HUES48 (cell line): ENCODE results near the gene NAMPT.

ENCODE experiments used
- H3K27ac ChIP-seq: one replicate; pipeline ENCODE4 v1.7.0; 2013; ENCODE audit warnings: low read depth, low read length, inconsistent platforms
- H3K27me3 ChIP-seq: 2 replicates; pipeline ENCODE4 v1.6.1; 2013; ENCODE audit warnings: mild to moderate bottlenecking, low read length; ENCODE audit not compliant: control insufficient read depth, insufficient read depth
- H3K36me3 ChIP-seq: 2 replicates; pipeline ENCODE4 v1.6.1; 2013; ENCODE audit warnings: low read length; ENCODE audit not compliant: control insufficient read depth, insufficient read depth
- H3K4me1 ChIP-seq: 2 replicates; pipeline ENCODE4 v1.6.1; 2013; ENCODE audit warnings: mild to moderate bottlenecking, low read length; ENCODE audit not compliant: control insufficient read depth, insufficient read depth
- H3K4me3 ChIP-seq: 2 replicates; pipeline ENCODE4 v1.5.1; 2013; ENCODE audit warnings: mild to moderate bottlenecking, low read depth, low read length
- H3K9ac ChIP-seq: 2 replicates; pipeline ENCODE4 v1.6.1; 2013; ENCODE audit warnings: mild to moderate bottlenecking, low read depth, low read length, moderate library complexity
- H3K9me3 ChIP-seq: 2 replicates; pipeline ENCODE4 v1.6.1; 2013; ENCODE audit warnings: low read length; ENCODE audit not compliant: control insufficient read depth, insufficient read depth

NAMPT gene

GRCh38 chr7:106283501-106283830 lies 1.3 kb downstream of the NAMPT start:
- Histone ChIP-seq H3K9me3 (no peaks in the 10 kb centered on the region), H3K27me3 (no peaks in the 10 kb centered on the region), H3K9ac (peak overlapping the region; percentile 85), H3K27ac (no peak overlapping the region), H3K4me3 (peak overlapping the region; percentile 97), H3K36me3 (no peaks in the 10 kb centered on the region), H3K4me1 (peaks cover 24% of the 10 kb centered on the region)

- peaks cover 24% of the 10 kb centered on the region for H3K4me1 ChIP-seq
- H3K27me3 ChIP-seq: no peaks in the 10 kb centered on the region
- peak overlapping the region; percentile 97 for H3K4me3 ChIP-seq
- no peak overlapping the region for H3K9ac ChIP-seq
- H3K9me3 ChIP-seq: no peaks in the 10 kb centered on the region
- H3K27ac ChIP-seq: no peak overlapping the region
- H3K36me3 ChIP-seq: no peaks in the 10 kb centered on the region
Observed at GRCh38 chr7:106282852-106283251, 1.9 kb downstream of the NAMPT start.

DNA sequence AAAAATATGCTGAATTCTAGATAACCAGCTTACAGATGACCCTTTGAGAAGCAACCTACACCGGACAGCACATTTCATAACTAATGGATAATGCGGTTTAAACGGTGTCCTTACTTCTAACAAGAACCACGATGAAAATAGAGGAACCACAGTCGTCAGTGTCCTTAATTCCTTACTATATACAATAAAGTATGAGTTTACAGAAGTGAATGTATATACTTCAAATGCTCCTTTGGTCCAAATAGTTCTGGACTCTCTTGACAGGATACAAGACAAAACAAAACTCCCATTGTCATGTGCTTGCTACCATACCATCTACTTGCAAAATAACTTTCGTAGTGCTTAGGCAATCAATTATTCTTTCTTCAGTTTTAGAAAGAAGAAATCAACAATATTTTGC lies 2.4 kb downstream of the NAMPT start:
- Histone ChIP-seq H3K9ac (no peak overlapping the region), H3K4me1 (peaks cover 24% of the 10 kb centered on the region), H3K4me3 (no peak overlapping the region), H3K27me3 (no peaks in the 10 kb centered on the region), H3K27ac (no peak overlapping the region), H3K9me3 (no peaks in the 10 kb centered on the region), H3K36me3 (no peaks in the 10 kb centered on the region; the same call in 1 of the 2 replicates)

DNA sequence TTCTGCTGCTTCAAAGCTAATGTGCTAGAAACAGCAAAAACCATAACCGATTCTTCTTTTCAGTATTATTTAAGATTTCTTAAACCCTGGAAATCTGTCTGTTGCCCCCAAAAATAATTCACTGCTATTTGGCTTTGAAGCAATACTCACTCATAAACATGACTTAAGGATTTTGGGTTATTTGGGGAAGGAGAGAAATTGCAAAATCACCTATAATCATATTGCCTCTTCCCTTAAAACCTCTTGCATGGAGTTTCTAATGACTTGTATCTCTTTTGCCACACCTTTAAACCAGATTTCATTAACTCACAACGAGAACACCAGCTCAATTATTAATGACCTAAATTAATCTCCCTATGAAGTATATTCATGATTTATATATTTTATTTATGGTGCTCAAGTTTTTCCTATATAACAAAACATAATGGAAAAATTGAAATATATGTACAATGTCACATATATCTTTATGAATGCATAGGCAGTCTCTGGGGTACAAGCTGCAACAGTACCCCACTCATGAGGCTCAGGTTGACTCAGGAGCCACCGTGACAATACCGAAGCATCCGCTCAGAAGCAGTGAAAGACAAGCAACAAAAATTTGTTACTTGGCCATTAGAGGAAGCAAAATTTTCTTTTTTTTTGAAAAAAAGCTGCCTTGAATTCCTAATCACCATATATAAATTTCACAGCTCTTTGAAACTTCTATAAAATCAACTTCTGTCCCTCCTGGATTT lies 3.0 kb downstream of the NAMPT start:
- H3K9ac ChIP-seq: no peak overlapping the region
- H3K9me3 ChIP-seq: no peaks in the 10 kb centered on the region
- no peak overlapping the region for H3K4me3 ChIP-seq
- H3K36me3 ChIP-seq: peaks cover 4% of the 10 kb centered on the region; the same call in 1 of the 2 replicates
- no peaks in the 10 kb centered on the region for H3K27me3 ChIP-seq
- H3K4me1 ChIP-seq: peaks cover 24% of the 10 kb centered on the region
- no peak overlapping the region for H3K27ac ChIP-seq

- H3K27me3 ChIP-seq: no peaks in the 10 kb centered on the region
- H3K9ac ChIP-seq: no peak overlapping the region
- H3K4me1 ChIP-seq: peaks cover 24% of the 10 kb centered on the region
- no peaks in the 10 kb centered on the region for H3K9me3 ChIP-seq
- H3K4me3 ChIP-seq: no peak overlapping the region
- H3K36me3 ChIP-seq: peaks cover 6% of the 10 kb centered on the region
- no peak overlapping the region for H3K27ac ChIP-seq
Observed at GRCh38 chr7:106281127-106281526, 3.7 kb downstream of the NAMPT start.

GRCh38 chr7:106279425-106280197 lies 5.2 kb downstream of the NAMPT start:
- Histone ChIP-seq H3K27me3 (no peaks in the 10 kb centered on the region), H3K9me3 (no peaks in the 10 kb centered on the region), H3K9ac (no peak overlapping the region), H3K4me1 (peaks cover 18% of the 10 kb centered on the region), H3K36me3 (peaks cover 21% of the 10 kb centered on the region), H3K4me3 (no peak overlapping the region), H3K27ac (no peak overlapping the region)

- Histone ChIP-seq H3K27me3 (no peaks in the 10 kb centered on the region), H3K9ac (no peak overlapping the region), H3K9me3 (no peaks in the 10 kb centered on the region), H3K4me3 (no peak overlapping the region), H3K27ac (no peak overlapping the region), H3K4me1 (peaks cover 18% of the 10 kb centered on the region), H3K36me3 (peaks cover 29% of the 10 kb centered on the region)
Observed at GRCh38 chr7:106278695-106279094, 6.1 kb downstream of the NAMPT start.

DNA sequence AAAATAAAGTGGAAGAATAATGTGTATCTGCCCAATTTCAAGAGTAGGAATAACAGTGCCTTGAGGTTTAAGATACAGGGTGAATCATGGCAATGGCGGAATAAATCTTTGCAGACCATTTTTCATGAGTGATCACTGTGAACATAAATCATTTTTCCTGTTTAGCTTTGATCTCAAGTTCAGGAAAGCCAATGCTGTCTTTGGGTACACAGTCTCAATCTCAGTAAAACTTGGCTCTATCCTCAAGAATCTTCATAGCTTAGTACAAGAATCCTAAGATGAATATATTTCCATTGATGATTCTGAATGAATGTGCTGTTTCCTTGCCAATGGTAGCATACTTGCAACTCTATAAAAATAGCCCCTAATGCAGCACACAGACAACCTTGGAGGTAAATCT lies 6.8 kb downstream of the NAMPT start:
- Histone ChIP-seq H3K9ac (no peak overlapping the region), H3K27me3 (no peaks in the 10 kb centered on the region), H3K9me3 (no peaks in the 10 kb centered on the region), H3K27ac (no peak overlapping the region), H3K4me3 (no peak overlapping the region), H3K36me3 (peaks cover 36% of the 10 kb centered on the region), H3K4me1 (peaks cover 12% of the 10 kb centered on the region)

DNA sequence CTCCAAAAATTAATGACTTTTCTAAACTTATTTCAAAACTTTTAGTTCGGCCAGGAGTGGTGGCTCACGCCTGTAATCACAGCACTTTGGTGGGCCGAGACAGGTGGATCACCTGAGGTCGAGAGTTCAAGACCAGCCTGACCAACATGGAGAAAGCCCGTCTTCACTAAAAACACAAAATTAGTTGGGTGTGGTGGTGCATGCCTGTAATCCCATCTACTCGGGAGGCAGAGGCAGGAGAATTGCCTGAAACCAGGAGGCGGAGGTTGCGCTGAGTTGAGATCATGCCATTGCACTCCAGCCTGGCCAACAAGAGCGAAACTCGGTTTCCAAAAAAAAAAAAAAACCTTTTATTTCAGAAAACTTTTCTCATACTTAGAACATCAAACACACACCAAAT lies 8.3 kb downstream of the NAMPT start:
- Histone ChIP-seq H3K4me1 (0 out of 2 replicates have a peak, but pooled peaks cover 3% of the 10 kb centered on the region), H3K4me3 (no peak overlapping the region), H3K36me3 (peaks cover 50% of the 10 kb centered on the region)

DNA sequence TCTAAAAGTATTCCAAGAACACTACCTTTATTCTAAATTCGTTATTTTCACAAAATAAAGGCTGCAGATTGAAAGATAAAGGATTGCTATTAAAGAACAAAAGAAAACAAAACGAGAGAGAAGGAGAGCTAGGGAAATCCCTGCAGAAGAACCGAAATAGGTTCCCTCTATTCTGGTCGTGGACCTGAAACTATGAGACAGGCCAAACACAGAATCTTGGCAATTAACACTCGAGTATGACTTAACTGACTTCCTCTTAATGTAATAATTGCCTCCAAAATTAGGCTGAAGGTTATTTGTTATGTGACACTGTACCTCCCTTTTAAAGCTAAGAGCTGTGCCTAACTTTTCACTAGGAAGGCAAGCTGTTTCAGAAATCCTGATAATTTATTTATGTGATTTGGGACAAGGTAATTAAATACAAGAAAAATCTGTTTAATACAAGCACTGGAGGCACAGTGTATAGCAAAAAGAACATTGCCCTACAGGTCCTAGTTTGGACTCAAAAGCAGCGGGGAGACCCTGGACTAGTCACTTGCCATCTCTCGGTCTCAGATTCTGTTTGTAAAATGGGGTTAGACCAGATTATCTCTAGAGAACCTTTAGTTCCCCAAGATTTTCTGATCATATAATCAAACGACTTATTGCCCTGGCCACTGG lies 11.6 kb downstream of the NAMPT start:
- no peaks in the 10 kb centered on the region for H3K4me1 ChIP-seq
- H3K27ac ChIP-seq: no peak overlapping the region
- H3K27me3 ChIP-seq: no peaks in the 10 kb centered on the region
- no peak overlapping the region for H3K9ac ChIP-seq
- no peaks in the 10 kb centered on the region for H3K9me3 ChIP-seq
- H3K4me3 ChIP-seq: no peak overlapping the region
- H3K36me3 ChIP-seq: peaks cover 84% of the 10 kb centered on the region

More for the DNA sequence above, 8.3 kb downstream of the NAMPT start:
- H3K27ac ChIP-seq: no peak overlapping the region
- H3K27me3 ChIP-seq: no peaks in the 10 kb centered on the region
- no peaks in the 10 kb centered on the region for H3K9me3 ChIP-seq
- H3K9ac ChIP-seq: no peak overlapping the region
